KOPT-K1 (cell line): Measurements from ENCODE around the gene STX18.
"Not testable (repeated sequence)": the region's sequence is repeated elsewhere in the genome, so short reads cannot be mapped to it uniquely, and the experiment has no call there.

Experiments used
- H3K27ac ChIP-seq: fragments of 200-600 bp; sonication (generic); 2 replicates; pipeline ENCODE4 v1.5.1; 2016; ENCODE audit warnings: antibody characterized with exemption, mild to moderate bottlenecking, low read depth, low read length; ENCODE audit not compliant: poor library complexity, severe bottlenecking
- H3K36me3 ChIP-seq: fragments of 200-600 bp; sonication (generic); 2 replicates; pipeline ENCODE4 v1.5.1; 2017; ENCODE audit warnings: antibody characterized with exemption, mild to moderate bottlenecking, low read length, moderate library complexity; ENCODE audit not compliant: insufficient read depth
- H3K9me3 ChIP-seq: fragments of 200-600 bp; sonication (generic); 2 replicates; pipeline ENCODE4 v1.5.1; 2017; ENCODE audit warnings: antibody characterized with exemption, low read length, mild to moderate bottlenecking; ENCODE audit not compliant: insufficient read depth, poor library complexity, severe bottlenecking

STX18 gene

DNA sequence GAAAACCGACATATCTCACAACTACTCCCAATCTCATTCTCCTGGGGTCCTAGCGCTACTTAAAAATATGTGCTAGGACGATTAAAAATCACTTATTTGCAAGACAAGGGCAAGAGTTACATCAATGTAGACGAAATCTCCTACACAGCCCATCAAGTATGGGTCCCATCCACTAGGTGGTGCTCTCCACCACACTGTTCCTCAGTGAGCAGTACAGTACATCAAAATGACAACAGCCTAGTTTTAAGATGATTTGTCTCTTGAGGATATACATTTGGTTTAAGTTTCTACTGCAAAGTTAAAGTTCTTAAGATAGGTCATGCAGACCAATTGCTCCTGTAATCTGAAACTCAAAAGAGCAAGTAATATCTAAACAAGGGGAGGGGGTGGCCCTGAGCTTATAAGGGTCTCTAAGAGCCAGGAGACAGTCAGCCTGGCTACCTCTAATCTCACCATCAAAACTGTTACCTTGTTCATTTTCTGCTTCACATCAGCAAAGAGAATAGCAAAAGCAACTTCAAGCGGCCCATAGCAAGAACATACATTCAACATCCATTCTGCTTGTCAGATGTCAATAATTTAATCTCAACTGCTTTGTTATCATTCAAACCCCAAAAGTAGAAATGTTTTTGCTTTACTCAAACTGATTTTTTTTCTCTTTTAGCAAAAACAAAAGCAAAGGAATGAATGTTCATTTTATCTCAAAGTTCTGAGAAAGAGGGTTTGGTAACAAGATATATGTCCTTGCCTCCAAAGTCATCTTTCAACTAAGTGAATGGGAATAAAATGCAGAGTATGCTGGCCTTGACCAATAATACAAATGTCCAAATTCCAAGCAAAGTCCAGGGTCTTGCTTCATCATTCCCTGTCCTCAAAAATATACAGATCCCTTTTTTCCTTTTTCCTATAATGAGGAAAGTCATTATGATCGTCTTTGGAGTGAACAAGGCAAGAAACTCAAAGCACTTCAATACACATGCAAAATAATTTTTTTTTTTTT, 53.1 kb downstream of the STX18 start:
- H3K9me3 ChIP-seq, result no peaks in the 10 kb centered on the region
- no peak overlapping the region for H3K27ac ChIP-seq
- H3K36me3 ChIP-seq, result no peaks in the 10 kb centered on the region

DNA sequence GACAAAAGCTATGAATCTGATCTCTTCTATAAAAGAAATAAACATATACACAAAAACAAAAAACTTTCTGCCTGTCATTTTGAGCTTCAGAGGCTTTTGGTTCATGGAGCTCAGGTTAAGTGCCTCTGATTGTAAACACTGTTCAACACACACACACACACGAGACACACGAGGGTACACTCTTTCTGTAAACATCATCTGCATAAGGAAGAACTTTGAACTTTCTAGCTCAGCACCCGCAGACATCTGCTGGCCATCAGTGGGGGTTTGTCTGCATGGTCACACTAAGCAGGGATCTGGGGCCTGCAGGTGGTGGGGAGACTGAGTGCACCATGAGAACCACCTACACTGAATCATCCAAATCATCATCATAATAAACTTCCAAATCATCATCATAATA, 54.9 kb downstream of the STX18 start:
- H3K36me3 ChIP-seq, result no peaks in the 10 kb centered on the region
- H3K9me3 ChIP-seq, result no peaks in the 10 kb centered on the region
- H3K27ac ChIP-seq, result no peak overlapping the region

GRCh38 chr4:4485806-4486205, 56.0 kb downstream of the STX18 start:
- Histone ChIP-seq H3K9me3 (no peaks in the 10 kb centered on the region), H3K36me3 (no peaks in the 10 kb centered on the region), H3K27ac (no peak overlapping the region)

DNA sequence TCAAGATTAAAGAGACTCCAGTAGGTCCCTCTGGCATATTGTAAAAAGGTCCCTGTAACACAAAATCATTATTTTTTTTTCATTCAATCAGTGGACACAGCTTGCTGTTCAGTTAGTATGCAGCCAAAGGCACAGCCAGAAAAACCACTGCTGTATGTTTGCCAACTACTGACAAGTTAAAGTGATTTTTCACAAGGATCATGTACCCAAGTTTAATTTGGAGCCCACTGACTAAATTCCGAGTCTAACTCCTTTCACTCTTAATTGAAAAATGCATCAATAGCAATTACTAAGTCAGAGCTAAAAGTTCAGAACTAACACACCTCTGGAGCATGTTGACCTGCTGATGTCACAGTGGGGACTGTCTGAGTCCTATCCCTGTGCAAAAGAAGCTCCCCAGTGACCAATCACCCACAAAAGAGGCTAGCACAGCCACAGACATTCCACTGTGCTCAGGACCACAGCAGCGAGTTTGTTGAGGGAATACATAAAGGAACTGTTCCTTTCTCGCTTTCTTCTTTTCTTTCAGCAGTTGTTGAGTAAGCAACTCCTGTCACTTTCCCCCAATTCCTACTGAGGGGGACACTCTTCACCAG, 60.4 kb downstream of the STX18 start:
- H3K27ac ChIP-seq, result no peak overlapping the region
- H3K36me3 ChIP-seq, result no peaks in the 10 kb centered on the region
- H3K9me3 ChIP-seq, result no peaks in the 10 kb centered on the region

- Histone ChIP-seq H3K27ac (no peak overlapping the region), H3K9me3 (no peaks in the 10 kb centered on the region), H3K36me3 (no peaks in the 10 kb centered on the region)
Measured at GRCh38 chr4:4480685-4481398, 61.0 kb downstream of the STX18 start.

GRCh38 chr4:4480205-4480604, 61.6 kb downstream of the STX18 start:
- H3K9me3 ChIP-seq, result no peaks in the 10 kb centered on the region
- no peaks in the 10 kb centered on the region for H3K36me3 ChIP-seq
- H3K27ac ChIP-seq, result no peak overlapping the region

DNA sequence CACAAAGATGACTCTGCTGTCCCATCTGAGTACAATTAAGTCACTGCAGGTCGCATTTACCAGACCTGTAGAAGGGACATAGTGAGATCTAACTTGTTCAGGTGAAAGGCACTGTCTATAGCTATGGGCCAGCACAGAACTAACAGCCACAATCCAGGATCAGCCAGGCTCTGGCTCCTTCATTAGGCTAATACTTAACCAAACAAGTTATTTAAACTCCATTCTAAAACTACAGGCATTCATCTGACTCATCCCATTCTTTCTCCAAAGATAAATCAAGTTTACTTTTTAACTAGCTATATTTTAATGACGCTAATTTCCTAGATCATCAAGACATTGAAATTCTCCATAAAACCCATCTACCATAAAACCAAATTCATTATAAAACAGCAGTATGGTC, 62.5 kb downstream of the STX18 start:
- Histone ChIP-seq H3K36me3 (no peaks in the 10 kb centered on the region), H3K27ac (no peak overlapping the region), H3K9me3 (no peaks in the 10 kb centered on the region)

DNA sequence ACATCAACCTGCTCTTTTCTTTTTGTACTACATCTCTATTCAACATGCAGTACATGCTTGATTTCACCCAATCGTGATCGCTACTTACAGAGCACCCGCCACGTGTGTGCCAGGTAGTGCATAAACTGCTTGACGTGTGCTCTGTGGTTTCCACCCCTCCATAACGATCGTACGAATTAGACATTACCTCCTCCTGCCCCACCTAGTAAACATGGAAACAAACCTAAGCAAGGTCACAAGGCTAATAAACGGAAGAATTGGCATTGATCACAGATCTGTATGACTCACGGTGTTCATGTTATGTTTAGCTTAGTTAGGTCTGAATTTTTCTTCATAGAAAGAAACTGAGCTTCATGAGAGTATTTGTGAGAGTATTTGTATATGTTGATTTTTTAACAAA, 64.1 kb downstream of the STX18 start:
- H3K27ac ChIP-seq, result no peak overlapping the region
- H3K9me3 ChIP-seq, result no peaks in the 10 kb centered on the region
- no peaks in the 10 kb centered on the region for H3K36me3 ChIP-seq

GRCh38 chr4:4477391-4477790, 64.5 kb downstream of the STX18 start:
- H3K36me3 ChIP-seq, result no peaks in the 10 kb centered on the region
- no peak overlapping the region for H3K27ac ChIP-seq
- H3K9me3 ChIP-seq, result no peaks in the 10 kb centered on the region

GRCh38 chr4:4474476-4474875, 67.4 kb downstream of the STX18 start:
- peaks cover 20% of the 10 kb centered on the region for H3K36me3 ChIP-seq
- H3K27ac ChIP-seq, result no peak overlapping the region
- H3K9me3 ChIP-seq, result no peaks in the 10 kb centered on the region

GRCh38 chr4:4472344-4472958, 69.4 kb downstream of the STX18 start:
- Histone ChIP-seq H3K27ac (no peak overlapping the region), H3K9me3 (no peaks in the 10 kb centered on the region), H3K36me3 (peaks cover 39% of the 10 kb centered on the region)

DNA sequence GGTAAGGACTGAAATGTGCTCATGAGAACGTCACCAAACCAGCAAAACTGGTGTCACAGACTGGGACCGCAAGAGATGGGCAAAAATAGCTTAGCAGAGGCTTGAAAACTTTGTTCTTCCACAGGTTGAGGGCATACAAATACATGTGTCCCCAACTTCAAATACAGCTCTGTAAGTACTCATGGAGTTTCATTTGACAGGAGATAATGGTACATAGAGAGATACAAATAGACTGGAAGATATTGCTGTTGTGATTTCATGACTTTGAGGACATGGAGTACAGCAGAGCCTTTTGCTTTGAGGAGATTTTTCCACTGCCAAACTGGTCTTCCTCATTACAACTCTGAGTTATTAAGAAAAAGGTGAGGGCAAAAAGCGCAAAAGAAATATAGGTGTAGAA, 70.7 kb downstream of the STX18 start:
- H3K9me3 ChIP-seq, result peaks cover 11% of the 10 kb centered on the region
- no peak overlapping the region for H3K27ac ChIP-seq
- H3K36me3 ChIP-seq, result peaks cover 51% of the 10 kb centered on the region

- Histone ChIP-seq H3K27ac (no peak overlapping the region), H3K9me3 (peaks cover 21% of the 10 kb centered on the region), H3K36me3 (peaks cover 61% of the 10 kb centered on the region)
Measured at GRCh38 chr4:4470208-4470607, 71.6 kb downstream of the STX18 start.

DNA sequence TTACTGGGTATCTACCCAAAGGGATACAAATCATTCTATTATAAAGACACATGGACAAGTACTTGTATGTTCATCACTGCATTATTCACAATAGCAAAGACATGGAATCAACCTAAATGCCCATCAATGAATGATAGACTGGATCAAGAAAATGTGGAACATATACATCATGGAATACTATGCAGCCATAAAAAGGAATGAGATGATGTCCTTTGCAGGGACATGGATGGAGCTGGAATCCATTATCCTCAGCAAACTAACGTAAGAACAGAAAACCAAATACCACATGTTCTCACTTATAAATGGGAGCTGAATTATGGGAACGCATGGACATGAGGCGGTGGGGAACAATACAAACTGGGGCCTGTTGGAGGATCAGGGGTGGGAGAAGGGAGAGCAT, 76.6 kb downstream of the STX18 start:
- not testable (repeated sequence) for H3K27ac ChIP-seq
- H3K9me3 ChIP-seq, result peaks cover 24% of the 10 kb centered on the region
- H3K36me3 ChIP-seq, result peaks cover 52% of the 10 kb centered on the region

- Histone ChIP-seq H3K9me3 (peaks cover 24% of the 10 kb centered on the region), H3K27ac (no peak overlapping the region), H3K36me3 (peaks cover 43% of the 10 kb centered on the region)
Measured at GRCh38 chr4:4462970-4463369, 78.9 kb downstream of the STX18 start.
